Measurements from ENCODE around the gene MEX3C.
A peak's percentile ranks its signal among the peaks of the same experiment; 100 is the strongest.

The MEX3C gene

DNA sequence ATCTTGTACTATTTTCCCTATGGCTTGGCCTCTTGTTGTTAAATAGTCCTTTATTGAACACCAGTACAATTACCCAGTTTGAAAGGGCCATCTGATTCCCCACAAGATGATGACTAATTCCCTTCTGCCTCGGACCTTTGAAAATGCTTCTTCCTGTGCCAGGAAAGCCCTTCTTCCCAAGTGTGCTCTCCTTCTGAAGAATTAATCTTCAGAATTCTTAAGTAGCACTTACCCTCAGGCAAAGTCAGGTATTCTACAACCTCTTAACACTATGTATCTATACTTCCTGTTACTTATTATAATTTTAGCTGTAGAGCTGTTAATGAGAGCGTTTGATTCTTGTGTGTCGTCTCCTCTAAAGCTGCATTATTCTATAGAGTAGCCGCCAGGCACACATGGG is 28.6 kb upstream of the MEX3C start:
- Histone ChIP-seq H3K23ac (ENCODE audit: low read length) (no peak overlapping the region), H3K4ac (ENCODE audit: low read depth, low read length) (no peak overlapping the region), H4K12ac (ENCODE audit: low read depth, low read length) (no peak overlapping the region), H3K27ac (ENCODE audit: low read depth, low read length) (no peak overlapping the region), H2BK5ac (ENCODE audit: low read depth, low read length, poor library complexity) (no peak overlapping the region), H3K4me1 (ENCODE audit: control insufficient read depth in 1 of 2, insufficient read depth in 2 of 2, low read length in 2 of 2) (peaks cover 3 to 5% of the 10 kb centered on the region in 2 experiments), H3K4me3 (ENCODE audit: low read depth, low read length) (no peak overlapping the region), H3K27me3 (ENCODE audit: insufficient read depth, low read length) (no peaks in the 10 kb centered on the region), H2BK120ac (ENCODE audit: insufficient read depth, low read length, poor library complexity) (no peak overlapping the region), H3K36me3 (ENCODE audit: control insufficient read depth in 1 of 2, insufficient read depth in 2 of 2, low read length in 2 of 2) (no peaks in the 10 kb centered on the region), H3K18ac (ENCODE audit: low read length) (no peak overlapping the region), H3K4me2 (ENCODE audit: low read length) (no peak overlapping the region), H3K79me1 (ENCODE audit: low read length) (no peaks in the 10 kb centered on the region), H3K9me3 (ENCODE audit: insufficient read depth, low read depth, low read length) (no peaks in the 10 kb centered on the region), H4K8ac (ENCODE audit: low read depth, low read length) (no peak overlapping the region), H2BK12ac (ENCODE audit: low read length) (no peak overlapping the region), H2AFZ (ENCODE audit: insufficient read depth, low read length, poor library complexity) (no peak overlapping the region), H4K91ac (ENCODE audit: low read depth, low read length) (no peak overlapping the region), H3K9ac (ENCODE audit: low read length) (no peak overlapping the region), H3K79me2 (ENCODE audit: control insufficient read depth, insufficient read depth, low read length, poor library complexity) (no peaks in the 10 kb centered on the region), H3K14ac (ENCODE audit: low read length) (no peak overlapping the region), H2AK5ac (ENCODE audit: low read length) (no peak overlapping the region)
- no CpG with 5 or more reads among the region's 4 CpGs for WGBS (ENCODE audit: extremely low coverage, insufficient coverage, insufficient read length)
- no peak for DNase-seq

DNA sequence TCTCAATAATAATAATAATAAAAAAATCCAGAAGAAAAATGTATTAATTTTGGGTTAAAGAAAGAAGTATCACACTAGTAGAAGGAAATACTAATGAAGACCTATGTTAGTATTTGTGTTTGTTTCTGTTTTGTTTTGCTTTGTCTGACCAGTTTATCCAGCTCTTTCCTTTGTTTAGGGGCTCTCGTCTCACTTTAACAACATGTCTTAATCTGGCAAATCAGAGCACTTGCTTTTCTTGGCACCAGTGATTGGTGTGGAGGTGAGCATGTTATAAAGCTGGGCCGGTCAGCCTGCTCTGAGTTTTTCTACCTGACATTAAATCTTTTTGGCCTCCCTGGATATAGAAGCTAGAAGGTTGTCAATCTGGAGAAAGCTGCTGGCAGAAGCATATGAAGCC is 15.1 kb upstream of the MEX3C start:
- Histone ChIP-seq H3K4me1 (ENCODE audit: control insufficient read depth in 1 of 2, insufficient read depth in 2 of 2, low read length in 2 of 2) (no peaks in the 10 kb centered on the region), H2BK12ac (ENCODE audit: low read length) (no peak overlapping the region), H3K36me3 (ENCODE audit: control insufficient read depth in 1 of 2, insufficient read depth in 2 of 2, low read length in 2 of 2) (no peaks in the 10 kb centered on the region), H2AK5ac (ENCODE audit: low read length) (no peak overlapping the region), H3K9me3 (ENCODE audit: insufficient read depth, low read depth, low read length) (no peaks in the 10 kb centered on the region), H3K79me1 (ENCODE audit: low read length) (no peaks in the 10 kb centered on the region), H2BK120ac (ENCODE audit: insufficient read depth, low read length, poor library complexity) (no peak overlapping the region), H3K79me2 (ENCODE audit: control insufficient read depth, insufficient read depth, low read length, poor library complexity) (no peaks in the 10 kb centered on the region), H2AFZ (ENCODE audit: insufficient read depth, low read length, poor library complexity) (no peak overlapping the region), H3K4me2 (ENCODE audit: low read length) (no peak overlapping the region), H4K8ac (ENCODE audit: low read depth, low read length) (no peak overlapping the region), H3K14ac (ENCODE audit: low read length) (no peak overlapping the region), H3K4me3 (ENCODE audit: low read depth, low read length) (no peak overlapping the region), H4K91ac (ENCODE audit: low read depth, low read length) (no peak overlapping the region), H2BK5ac (ENCODE audit: low read depth, low read length, poor library complexity) (no peak overlapping the region), H4K12ac (ENCODE audit: low read depth, low read length) (no peak overlapping the region), H3K27me3 (ENCODE audit: insufficient read depth, low read length) (no peaks in the 10 kb centered on the region), H3K18ac (ENCODE audit: low read length) (no peak overlapping the region), H3K9ac (ENCODE audit: low read length) (no peak overlapping the region), H3K27ac (ENCODE audit: low read depth, low read length) (no peak overlapping the region), H3K4ac (ENCODE audit: low read depth, low read length) (no peak overlapping the region), H3K23ac (ENCODE audit: low read length) (no peak overlapping the region)
- no peak for DNase-seq
- no CpG with 5 or more reads among the region's 2 CpGs for WGBS (ENCODE audit: extremely low coverage, insufficient coverage, insufficient read length)

DNA sequence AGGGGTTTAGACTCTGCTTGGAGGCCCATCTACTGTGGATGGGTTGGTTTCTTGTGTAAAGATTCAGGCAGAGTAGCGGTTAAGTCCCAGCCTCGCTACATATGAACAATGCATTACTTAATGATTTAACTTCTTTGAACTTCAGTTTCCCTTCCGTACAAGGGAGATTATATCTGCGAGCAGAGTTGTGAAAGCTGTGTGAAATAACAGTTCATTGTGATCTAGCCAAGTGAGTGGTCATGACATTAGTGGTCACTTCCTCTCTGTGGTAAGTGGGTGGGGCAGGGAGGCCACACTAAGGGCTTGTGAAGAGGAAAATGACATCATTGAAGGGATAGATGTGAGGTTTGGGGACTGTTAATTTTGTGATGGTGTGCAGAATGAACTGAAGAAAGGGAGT is 14.1 kb upstream of the MEX3C start:
- no peak overlapping the region for H3K4me3 ChIP-seq (ENCODE audit: low read depth, low read length)
- no peak overlapping the region for H3K9ac ChIP-seq (ENCODE audit: low read length)
- H3K27ac ChIP-seq (ENCODE audit: low read depth, low read length), result no peak overlapping the region

DNA sequence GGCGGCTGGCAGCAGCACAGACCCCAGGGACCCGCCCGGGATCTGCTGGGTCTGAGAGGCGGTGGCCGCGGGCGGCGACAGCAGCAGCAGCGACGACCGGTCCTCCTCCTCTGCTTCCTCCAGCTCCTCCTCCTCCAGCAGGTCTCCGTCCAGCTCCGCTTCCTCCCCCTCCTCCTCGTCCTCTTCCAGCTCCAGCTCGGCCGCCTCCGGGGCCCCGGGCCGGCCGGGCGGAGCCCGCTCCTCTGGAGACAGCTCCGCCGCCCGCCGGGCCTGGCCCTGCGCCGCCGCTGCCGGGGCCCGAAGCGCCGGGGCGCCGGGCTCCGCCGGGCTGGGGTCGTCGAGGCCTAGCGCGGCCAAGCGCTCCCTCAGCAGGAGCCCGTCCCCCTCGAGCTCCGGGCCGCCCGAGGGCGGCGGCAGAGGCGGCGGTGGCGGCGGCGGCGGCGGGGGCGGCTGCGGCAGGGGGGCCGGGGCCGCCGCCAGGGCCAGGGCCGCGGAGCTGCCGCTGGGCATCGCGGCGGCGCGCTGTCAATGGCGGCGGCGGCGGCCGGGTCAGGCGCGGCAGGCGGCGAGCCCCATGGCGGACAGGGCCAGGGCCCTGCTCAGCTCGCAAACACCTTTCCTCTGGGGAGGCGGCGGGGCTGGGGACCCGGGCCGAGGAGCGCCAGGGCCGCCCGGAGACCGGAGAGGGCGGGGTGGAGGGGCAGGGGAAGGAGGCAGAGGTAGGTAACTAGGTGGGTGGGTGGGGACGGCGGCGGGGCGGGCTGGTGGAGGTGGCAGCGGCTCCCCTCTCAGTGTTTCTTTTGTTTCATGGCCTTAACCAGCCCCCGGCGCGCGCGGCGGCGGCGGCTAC is 445 bp downstream of the MEX3C start:
- Histone ChIP-seq H3K14ac (ENCODE audit: low read length) (peak overlapping the region; percentile 100), H4K91ac (ENCODE audit: low read depth, low read length) (peak overlapping the region; percentile 87), H3K4ac (ENCODE audit: low read depth, low read length) (peak overlapping the region; percentile 100), H3K9ac (ENCODE audit: low read length) (peak overlapping the region; percentile 95), H3K27me3 (ENCODE audit: insufficient read depth, low read length) (peaks cover 2% of the 10 kb centered on the region), H3K4me3 (ENCODE audit: low read depth, low read length) (peak overlapping the region; percentile 94), H3K36me3 (ENCODE audit: control insufficient read depth in 1 of 2, insufficient read depth in 2 of 2, low read length in 2 of 2) (no peaks in the 10 kb centered on the region), H3K79me2 (ENCODE audit: control insufficient read depth, insufficient read depth, low read length, poor library complexity) (peaks cover 23% of the 10 kb centered on the region), H2AK5ac (ENCODE audit: low read length) (peak overlapping the region; percentile 100), H3K27ac (ENCODE audit: low read depth, low read length) (peak overlapping the region; percentile 98), H3K4me1 (ENCODE audit: control insufficient read depth in 1 of 2, insufficient read depth in 2 of 2, low read length in 2 of 2) (peaks cover 0 to 4% of the 10 kb centered on the region in 2 experiments), H2BK12ac (ENCODE audit: low read length) (peak overlapping the region; percentile 44), H2BK120ac (ENCODE audit: insufficient read depth, low read length, poor library complexity) (peak overlapping the region; percentile 97), H4K12ac (ENCODE audit: low read depth, low read length) (peak overlapping the region; percentile 99), H4K8ac (ENCODE audit: low read depth, low read length) (peak overlapping the region; percentile 96), H3K79me1 (ENCODE audit: low read length) (peaks cover 16% of the 10 kb centered on the region), H3K9me3 (ENCODE audit: insufficient read depth, low read depth, low read length) (no peaks in the 10 kb centered on the region), H2AFZ (ENCODE audit: insufficient read depth, low read length, poor library complexity) (peak overlapping the region; percentile 79), H3K18ac (ENCODE audit: low read length) (peak overlapping the region; percentile 100), H3K4me2 (ENCODE audit: low read length) (peak overlapping the region; percentile 77), H2BK5ac (ENCODE audit: low read depth, low read length, poor library complexity) (peak overlapping the region; percentile 70), H3K23ac (ENCODE audit: low read length) (no peak overlapping the region)
- peak; percentile 26 to 54 for DNase-seq
- no CpG with 5 or more reads among the region's 102 CpGs for WGBS (ENCODE audit: extremely low coverage, insufficient coverage, insufficient read length)

More for the DNA sequence above, 14.1 kb upstream of the MEX3C start:
- Histone ChIP-seq H4K12ac (ENCODE audit: low read depth, low read length) (no peak overlapping the region), H3K14ac (ENCODE audit: low read length) (no peak overlapping the region), H2AFZ (ENCODE audit: insufficient read depth, low read length, poor library complexity) (no peak overlapping the region), H4K91ac (ENCODE audit: low read depth, low read length) (no peak overlapping the region), H2BK5ac (ENCODE audit: low read depth, low read length, poor library complexity) (no peak overlapping the region), H2AK5ac (ENCODE audit: low read length) (no peak overlapping the region), H3K4me2 (ENCODE audit: low read length) (no peak overlapping the region), H4K8ac (ENCODE audit: low read depth, low read length) (no peak overlapping the region), H3K23ac (ENCODE audit: low read length) (no peak overlapping the region), H3K18ac (ENCODE audit: low read length) (no peak overlapping the region), H3K4me1 (ENCODE audit: control insufficient read depth in 1 of 2, insufficient read depth in 2 of 2, low read length in 2 of 2) (no peaks in the 10 kb centered on the region), H3K79me2 (ENCODE audit: control insufficient read depth, insufficient read depth, low read length, poor library complexity) (no peaks in the 10 kb centered on the region), H2BK12ac (ENCODE audit: low read length) (no peak overlapping the region), H3K27me3 (ENCODE audit: insufficient read depth, low read length) (no peaks in the 10 kb centered on the region), H3K9me3 (ENCODE audit: insufficient read depth, low read depth, low read length) (no peaks in the 10 kb centered on the region), H3K79me1 (ENCODE audit: low read length) (no peaks in the 10 kb centered on the region), H2BK120ac (ENCODE audit: insufficient read depth, low read length, poor library complexity) (no peak overlapping the region), H3K36me3 (ENCODE audit: control insufficient read depth in 1 of 2, insufficient read depth in 2 of 2, low read length in 2 of 2) (no peaks in the 10 kb centered on the region), H3K4ac (ENCODE audit: low read depth, low read length) (no peak overlapping the region)
- no CpG with 5 or more reads among the region's 4 CpGs for WGBS (ENCODE audit: extremely low coverage, insufficient coverage, insufficient read length)
- peak; percentile 17 to 56 for DNase-seq
